Measurements from ENCODE around the gene ELAVL3.

DNA sequence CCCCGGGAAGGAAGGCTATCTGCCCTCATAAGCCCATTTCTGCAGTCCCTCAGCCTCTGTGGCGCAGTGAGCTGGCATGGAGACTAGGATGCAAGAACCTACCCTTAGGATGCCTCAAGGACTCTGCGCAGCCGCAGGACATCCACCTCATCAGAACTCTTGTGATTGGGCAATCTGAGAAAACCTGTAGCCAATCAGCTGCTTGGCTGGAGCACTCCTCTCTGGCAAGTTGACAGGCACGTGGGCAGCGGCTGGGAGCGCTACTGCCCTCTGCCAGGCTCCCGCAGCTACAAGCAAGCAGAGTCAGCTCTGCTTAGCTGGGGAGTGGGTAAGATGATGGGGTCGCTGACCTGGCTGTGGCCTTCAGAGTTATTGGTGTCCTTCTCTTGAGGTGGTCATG lies 49.6 kb upstream of the ELAVL3 start:
- TF ChIP-seq CTCF (IDR thresholded peaks at IDR 0.05) = peak; percentile 46; the same call in 1 of the 2 replicates
- no peak for TF ChIP-seq REST (IDR thresholded peaks at IDR 0.05; ENCODE audit: low read depth, low read length)
- TF ChIP-seq TEAD4 (IDR thresholded peaks at IDR 0.05; ENCODE audit: borderline replicate concordance, insufficient read depth) = no peak
- peak in 1 of 2 experiments; percentile 15; a peak in 1 of 4 replicates for TF ChIP-seq EP300 (IDR thresholded peaks at IDR 0.05; ENCODE audit: borderline replicate concordance in 1 of 2, low read depth in 1 of 2, low read length in 1 of 2)
- TF ChIP-seq RFX5 (IDR thresholded peaks at IDR 0.05; ENCODE audit: low read length) = peak; percentile 85
- TF ChIP-seq POLR2AphosphoS5 (IDR thresholded peaks at IDR 0.05; ENCODE audit: low read depth, low read length) = no peak
- peak; percentile 100 for TF ChIP-seq MXI1 (IDR thresholded peaks at IDR 0.05; ENCODE audit: low read depth, low read length)
- TF ChIP-seq, protein P1, sequence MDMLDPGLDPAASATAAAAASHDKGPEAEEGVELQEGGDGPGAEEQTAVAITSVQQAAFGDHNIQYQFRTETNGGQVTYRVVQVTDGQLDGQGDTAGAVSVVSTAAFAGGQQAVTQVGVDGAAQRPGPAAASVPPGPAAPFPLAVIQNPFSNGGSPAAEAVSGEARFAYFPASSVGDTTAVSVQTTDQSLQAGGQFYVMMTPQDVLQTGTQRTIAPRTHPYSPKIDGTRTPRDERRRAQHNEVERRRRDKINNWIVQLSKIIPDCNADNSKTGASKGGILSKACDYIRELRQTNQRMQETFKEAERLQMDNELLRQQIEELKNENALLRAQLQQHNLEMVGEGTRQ (IDR thresholded peaks at IDR 0.05; ENCODE audit: borderline replicate concordance, low read depth, low read length) = peak; percentile 57; the same call in 1 of the 2 replicates
- TF ChIP-seq EZH2phosphoT487 (IDR thresholded peaks at IDR 0.05; ENCODE audit: borderline replicate concordance, low read depth) = no peak
- peak; percentile 99 for TF ChIP-seq MAX (IDR thresholded peaks at IDR 0.05; ENCODE audit: low read depth)
- TF ChIP-seq NRF1 (IDR thresholded peaks at IDR 0.05; ENCODE audit: low read depth, low read length) = peak; percentile 84
- peak; percentile 92; the same call in 1 of the 2 replicates for TF ChIP-seq SIN3A (IDR thresholded peaks at IDR 0.05; ENCODE audit: borderline replicate concordance, low read depth, low read length)
- TF ChIP-seq RAD21 (IDR thresholded peaks at IDR 0.05; ENCODE audit: low read length) = peak; percentile 53
- TF ChIP-seq YY1 (IDR thresholded peaks at IDR 0.05; ENCODE audit: low read depth) = no peak

Measured in SK-N-SH (cell line).